BJ (cell line): ENCODE data around the gene WNT4. TPM values are rescaled to one million over a fixed set of nuclear protein-coding genes. Genes with fewer than 3 reads are reported as not detected.

ENCODE experiments used
- CTCF ChIA-PET: fragments of 350-600 bp; formaldehyde crosslinking; extraction: SDS; loops from one replicate; lab custom pipeline; 2021; ENCODE audit warnings: antibody characterized with exemption, inconsistent platforms; lab: Yijun Ruan, JAX
- POLR2A ChIA-PET: fragments of 300-600 bp; sonication (Branson Sonifier 250); formaldehyde crosslinking; extraction: SDS; loops from one replicate; lab custom pipeline; 2021; ENCODE audit warnings: antibody characterized with exemption; lab: Charles Lee
- DNase-seq: peaks from one replicate; pipeline ENCODE4 v3.0.0-alpha.2; 2011; ENCODE audit warnings: low read depth
- H3K27me3 ChIP-seq: 2 replicates; pipeline ENCODE4 v1.6.0; 2011; ENCODE audit warnings: low read length; ENCODE audit not compliant: control insufficient read depth, insufficient read depth
- H3K36me3 ChIP-seq: 2 replicates; pipeline ENCODE4 v1.5.1; 2011; ENCODE audit warnings: low read length; ENCODE audit not compliant: control insufficient read depth, insufficient read depth
- H3K4me3 ChIP-seq: 2 replicates; pipeline ENCODE4 v1.5.1; 2011; ENCODE audit warnings: low read depth, mild to moderate bottlenecking, control low read depth, low read length
- polyA plus RNA-seq: library from polyadenylated mRNA; depleted of rRNA; stranded (reverse); fragments of >200 nt; gene quantifications from 2 replicates; pipeline ENCODE4 v1.2.3, GENCODE V29; 2011
- TF ChIP-seq, protein P1 (sequence below): IDR thresholded peaks from 2 replicates; pipeline ENCODE4 v1.5.1; 2011; ENCODE audit warnings: low read depth, mild to moderate bottlenecking, control low read depth, inconsistent platforms, low read length, moderate library complexity; ENCODE audit not compliant: insufficient read depth

WNT4 gene
- polyA plus RNA-seq, 1 experiment: 0.13 TPM

DNA sequence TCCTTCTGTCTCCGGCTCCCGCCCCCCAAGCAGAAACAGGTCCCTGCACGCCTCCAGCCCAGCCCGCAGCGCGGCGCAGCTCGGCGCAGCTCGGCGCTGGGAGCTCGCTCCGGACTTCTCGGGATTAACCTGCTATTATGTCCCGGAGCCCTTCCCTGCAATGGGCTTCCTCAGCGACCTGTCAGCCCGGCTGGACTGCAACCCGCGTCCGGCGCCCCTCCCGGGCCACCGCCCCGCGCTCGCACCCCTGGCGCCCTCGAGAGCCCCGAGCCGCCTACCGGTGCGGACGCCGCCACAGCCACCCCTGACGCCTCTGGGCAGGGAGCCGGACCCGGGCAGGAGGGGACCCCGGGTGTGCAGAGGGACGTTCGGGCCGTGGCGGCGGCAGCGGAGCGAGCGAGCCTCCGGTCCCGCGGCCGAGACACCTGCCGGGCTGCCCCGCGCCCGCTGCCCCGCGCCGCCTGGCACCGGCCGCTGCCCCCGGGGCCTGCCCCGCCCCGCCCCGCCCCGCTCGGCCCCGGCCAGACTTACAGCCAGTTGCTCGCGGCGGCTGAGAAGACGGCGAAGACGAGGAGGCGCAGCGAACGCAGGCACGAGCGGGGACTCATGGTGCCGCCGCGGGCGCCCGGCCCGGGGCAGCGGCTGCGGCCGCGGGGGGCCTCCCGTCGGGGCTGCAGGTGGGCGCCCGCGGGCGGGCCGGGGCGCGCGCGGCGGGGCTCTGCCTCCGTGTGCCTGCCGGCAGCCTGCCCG lies 407 bp downstream of the WNT4 start:
- DNase-seq: no peak
- POLR2A ChIA-PET: no interaction called here
- CTCF ChIA-PET: interaction anchor here (0.8 to 2.4 kb wide), 4 partner anchors 10 to 126 kb away, joined by 3 to 13 read pairs (median 5); no protein-coding TSS in a partner anchor
- Histone ChIP-seq H3K27me3 (peaks cover 28% of the 10 kb centered on the region), H3K4me3 (peak overlapping the region; percentile 22), H3K36me3 (no peaks in the 10 kb centered on the region)
- TF ChIP-seq, protein P1, sequence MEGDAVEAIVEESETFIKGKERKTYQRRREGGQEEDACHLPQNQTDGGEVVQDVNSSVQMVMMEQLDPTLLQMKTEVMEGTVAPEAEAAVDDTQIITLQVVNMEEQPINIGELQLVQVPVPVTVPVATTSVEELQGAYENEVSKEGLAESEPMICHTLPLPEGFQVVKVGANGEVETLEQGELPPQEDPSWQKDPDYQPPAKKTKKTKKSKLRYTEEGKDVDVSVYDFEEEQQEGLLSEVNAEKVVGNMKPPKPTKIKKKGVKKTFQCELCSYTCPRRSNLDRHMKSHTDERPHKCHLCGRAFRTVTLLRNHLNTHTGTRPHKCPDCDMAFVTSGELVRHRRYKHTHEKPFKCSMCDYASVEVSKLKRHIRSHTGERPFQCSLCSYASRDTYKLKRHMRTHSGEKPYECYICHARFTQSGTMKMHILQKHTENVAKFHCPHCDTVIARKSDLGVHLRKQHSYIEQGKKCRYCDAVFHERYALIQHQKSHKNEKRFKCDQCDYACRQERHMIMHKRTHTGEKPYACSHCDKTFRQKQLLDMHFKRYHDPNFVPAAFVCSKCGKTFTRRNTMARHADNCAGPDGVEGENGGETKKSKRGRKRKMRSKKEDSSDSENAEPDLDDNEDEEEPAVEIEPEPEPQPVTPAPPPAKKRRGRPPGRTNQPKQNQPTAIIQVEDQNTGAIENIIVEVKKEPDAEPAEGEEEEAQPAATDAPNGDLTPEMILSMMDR: no peak

DNA sequence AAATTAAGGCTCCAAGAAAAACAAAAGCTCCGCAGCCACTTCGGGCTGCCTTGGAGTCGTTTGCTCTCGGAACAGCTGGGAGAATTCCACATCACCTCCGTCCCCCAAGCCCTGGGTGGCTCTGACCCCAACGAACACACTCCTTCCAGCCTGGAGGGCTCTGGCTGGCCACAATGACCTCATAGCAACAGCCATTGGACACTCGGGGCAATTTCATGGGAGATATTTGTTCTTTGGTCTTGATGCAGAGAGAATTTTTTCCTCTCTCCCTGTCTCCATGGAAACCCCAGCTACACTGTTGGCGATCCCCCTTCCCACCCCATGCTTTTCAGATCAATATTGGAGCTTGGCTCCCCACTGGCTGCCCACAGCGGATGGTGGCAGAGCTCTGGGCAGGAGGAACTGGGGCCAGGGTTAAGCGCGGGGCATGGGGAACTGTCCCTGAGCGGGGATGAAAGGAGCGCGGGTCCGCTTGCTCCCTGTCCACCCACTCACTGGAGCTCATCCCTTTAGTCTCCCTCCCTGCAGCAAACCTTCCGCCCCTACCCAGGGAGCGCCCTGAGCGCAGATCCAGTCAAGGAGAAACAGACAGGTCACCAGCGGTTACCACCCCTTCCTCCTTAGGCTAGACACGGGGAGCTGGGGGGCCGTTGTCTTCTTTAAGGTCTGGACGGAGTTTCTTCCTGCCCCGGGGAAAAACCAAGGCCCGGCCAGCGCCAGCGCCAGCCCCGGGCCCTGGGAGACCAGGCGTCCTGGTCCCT lies 1.2 kb downstream of the WNT4 start:
- ChIA-PET POLR2A (no interaction called here), CTCF (interaction anchor here (0.8 to 2.4 kb wide), 5 partner anchors 11 to 133 kb away, joined by 3 to 13 read pairs (median 3); no protein-coding TSS in a partner anchor)
- H3K4me3 ChIP-seq: no peak overlapping the region; the same call in 1 of the 2 replicates
- no peak for DNase-seq
- H3K27me3 ChIP-seq: peaks cover 25% of the 10 kb centered on the region
- no peaks in the 10 kb centered on the region for H3K36me3 ChIP-seq
- TF ChIP-seq, protein P1: no peak

DNA sequence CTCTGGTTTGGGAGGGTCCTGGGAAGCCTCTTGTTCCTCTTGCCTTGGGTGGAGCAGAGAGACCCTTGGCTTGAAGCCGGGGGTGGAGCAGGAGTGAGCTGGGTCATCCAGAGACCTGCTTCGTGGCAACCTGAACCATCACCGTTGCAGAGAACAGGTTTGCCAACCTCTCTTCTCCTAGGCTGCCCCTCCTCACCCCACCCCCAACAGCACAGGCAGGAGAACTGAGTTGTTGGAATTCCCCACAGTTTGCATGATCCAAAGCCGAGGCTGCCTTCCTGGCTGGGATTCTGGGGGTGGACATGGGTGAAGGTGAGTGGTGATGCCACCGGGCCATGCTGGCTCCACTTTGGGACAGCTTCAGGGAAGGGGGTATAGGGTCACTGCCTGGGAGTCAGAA lies 2.2 kb downstream of the WNT4 start:
- CTCF ChIA-PET: interaction anchor here (1.2 to 2.4 kb wide), 4 partner anchors 10 to 275 kb away, joined by 3 to 13 read pairs (median 4); no protein-coding TSS in a partner anchor
- POLR2A ChIA-PET: no interaction called here
- H3K36me3 ChIP-seq: no peaks in the 10 kb centered on the region

DNA sequence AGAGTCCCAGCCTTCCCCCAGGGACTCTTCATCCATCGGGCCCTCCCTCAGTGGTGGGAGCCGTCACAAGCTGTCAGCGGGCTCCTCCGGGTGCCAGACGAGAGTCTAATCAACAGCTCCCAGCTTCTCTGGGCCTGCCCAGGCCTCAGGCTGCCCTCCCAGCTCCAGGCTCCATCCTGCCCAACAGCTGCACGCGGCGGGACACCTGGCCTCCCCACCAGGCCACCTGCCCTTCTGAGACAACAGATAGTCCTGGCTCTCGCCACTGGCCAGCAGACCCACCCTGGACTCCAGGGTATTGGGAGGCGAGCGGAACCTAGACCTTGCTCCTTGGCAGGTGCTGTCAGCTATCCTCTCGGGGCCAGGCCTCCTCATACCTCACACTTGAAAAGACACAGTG lies 3.1 kb downstream of the WNT4 start:
- TF ChIP-seq, protein P1: no peak
- POLR2A ChIA-PET: no interaction called here
- no peak for DNase-seq

More for the DNA sequence above, 2.2 kb downstream of the WNT4 start:
- peaks cover 21% of the 10 kb centered on the region for H3K27me3 ChIP-seq
- H3K4me3 ChIP-seq: no peak overlapping the region
- TF ChIP-seq, protein P1: no peak
- no peak for DNase-seq

More for the DNA sequence above, 3.1 kb downstream of the WNT4 start:
- CTCF ChIA-PET: interaction anchor here (1.1 to 1.7 kb wide), 3 partner anchors 13 to 276 kb away, joined by 3 to 5 read pairs (median 3); no protein-coding TSS in a partner anchor
- H3K36me3 ChIP-seq: no peaks in the 10 kb centered on the region
- no peak overlapping the region for H3K4me3 ChIP-seq
- peaks cover 17% of the 10 kb centered on the region for H3K27me3 ChIP-seq
